GM12891 (cell line): ENCODE results near the gene TSR3.

Experiments used
- POLR2A ChIP-seq: IDR thresholded peaks from 2 replicates; pipeline ENCODE4 v1.6.1; 2011; ENCODE audit warnings: low read depth, low read length, control low read depth
- POLR2AphosphoS5 ChIP-seq: IDR thresholded peaks from 2 replicates; pipeline ENCODE4 v1.6.1; 2011; ENCODE audit warnings: low read depth, low read length, control low read depth
- SPI1 ChIP-seq: IDR thresholded peaks from 2 replicates; pipeline ENCODE4 v1.6.1; 2011; ENCODE audit warnings: low read depth, low read length, control low read depth

- TF ChIP-seq POLR2AphosphoS5 = no peak
- no peak for TF ChIP-seq POLR2A
- TF ChIP-seq SPI1 = no peak
These were observed 29.3 kb downstream of the TSR3 start for GRCh38 chr16:1322407-1322806.
